NCI-H1930 (cell line): Measurements from ENCODE around the gene BEAN1.
"Not testable (repeated sequence)": the region's sequence is repeated elsewhere in the genome, so short reads cannot be mapped to it uniquely, and the experiment has no call there.

Experiments
- DNase-seq, 2 experiments: peaks; one replicate each; lab custom pipeline; 2025; lab: John Stamatoyannopoulos, UW

The BEAN1 gene

GRCh38 chr16:66486199-66486772 lies 59.2 kb downstream of the BEAN1 start:
- DNase-seq, result no peak

GRCh38 chr16:66486773-66487579 lies 59.9 kb downstream of the BEAN1 start:
- no peak for DNase-seq

DNA sequence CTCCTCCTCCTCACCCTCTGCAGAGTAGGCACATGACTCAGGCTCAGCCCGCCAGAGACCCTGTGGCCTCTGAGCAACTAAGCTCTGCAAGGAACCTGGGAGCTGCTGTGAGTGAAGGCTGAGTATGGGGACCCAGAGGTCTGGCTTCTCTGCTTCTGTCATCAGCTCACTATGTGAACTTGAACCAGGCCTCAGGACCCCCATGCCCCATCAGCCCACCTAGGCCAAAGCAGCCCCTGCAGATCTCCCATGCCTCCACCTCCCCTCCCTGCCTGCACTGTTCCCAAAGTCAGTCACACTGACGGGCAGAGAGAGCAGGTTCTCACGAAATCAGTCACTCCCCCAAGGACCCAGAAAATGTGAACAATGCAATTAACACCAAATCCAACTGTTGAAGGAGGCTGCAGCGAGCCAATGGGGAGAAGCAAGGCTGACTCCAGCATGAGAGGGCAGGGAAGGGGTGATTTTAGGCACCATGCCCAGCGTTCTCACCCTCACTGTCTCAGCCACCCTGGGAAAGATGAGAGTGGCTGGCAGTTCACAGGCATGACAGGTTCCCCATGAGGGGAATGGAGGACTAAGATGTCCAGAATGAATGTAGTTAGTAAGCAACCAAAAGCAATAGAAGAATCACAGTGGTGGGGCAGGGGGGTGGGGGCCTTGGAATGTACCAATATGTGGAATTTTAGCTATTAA lies 60.6 kb downstream of the BEAN1 start:
- no peak for DNase-seq

- no peak for DNase-seq
Observed at GRCh38 chr16:66488505-66488904, 61.4 kb downstream of the BEAN1 start.

- DNase-seq, result no peak
Observed at GRCh38 chr16:66489385-66489784, 62.3 kb downstream of the BEAN1 start.

GRCh38 chr16:66489818-66490217 lies 62.7 kb downstream of the BEAN1 start:
- no peak for DNase-seq

GRCh38 chr16:66490774-66491715 lies 64.0 kb downstream of the BEAN1 start:
- no peak for DNase-seq

DNA sequence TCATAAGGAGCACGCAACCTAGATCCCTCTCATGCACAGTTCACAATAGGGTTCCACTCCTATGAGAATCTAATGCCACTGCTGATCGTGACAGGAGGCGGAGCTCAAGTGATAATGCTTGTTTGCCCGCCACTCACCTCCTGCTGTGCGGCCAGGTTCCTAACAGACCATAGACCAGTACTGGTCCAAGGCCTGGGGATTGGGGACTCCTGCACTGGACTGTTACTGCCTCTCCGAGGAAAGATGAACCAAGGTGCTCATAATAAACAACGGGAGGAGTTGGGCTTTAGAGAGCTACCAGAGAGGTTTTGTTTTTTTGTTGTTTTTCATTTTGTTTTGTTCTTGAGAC lies 64.6 kb downstream of the BEAN1 start:
- DNase-seq, result no peak

DNA sequence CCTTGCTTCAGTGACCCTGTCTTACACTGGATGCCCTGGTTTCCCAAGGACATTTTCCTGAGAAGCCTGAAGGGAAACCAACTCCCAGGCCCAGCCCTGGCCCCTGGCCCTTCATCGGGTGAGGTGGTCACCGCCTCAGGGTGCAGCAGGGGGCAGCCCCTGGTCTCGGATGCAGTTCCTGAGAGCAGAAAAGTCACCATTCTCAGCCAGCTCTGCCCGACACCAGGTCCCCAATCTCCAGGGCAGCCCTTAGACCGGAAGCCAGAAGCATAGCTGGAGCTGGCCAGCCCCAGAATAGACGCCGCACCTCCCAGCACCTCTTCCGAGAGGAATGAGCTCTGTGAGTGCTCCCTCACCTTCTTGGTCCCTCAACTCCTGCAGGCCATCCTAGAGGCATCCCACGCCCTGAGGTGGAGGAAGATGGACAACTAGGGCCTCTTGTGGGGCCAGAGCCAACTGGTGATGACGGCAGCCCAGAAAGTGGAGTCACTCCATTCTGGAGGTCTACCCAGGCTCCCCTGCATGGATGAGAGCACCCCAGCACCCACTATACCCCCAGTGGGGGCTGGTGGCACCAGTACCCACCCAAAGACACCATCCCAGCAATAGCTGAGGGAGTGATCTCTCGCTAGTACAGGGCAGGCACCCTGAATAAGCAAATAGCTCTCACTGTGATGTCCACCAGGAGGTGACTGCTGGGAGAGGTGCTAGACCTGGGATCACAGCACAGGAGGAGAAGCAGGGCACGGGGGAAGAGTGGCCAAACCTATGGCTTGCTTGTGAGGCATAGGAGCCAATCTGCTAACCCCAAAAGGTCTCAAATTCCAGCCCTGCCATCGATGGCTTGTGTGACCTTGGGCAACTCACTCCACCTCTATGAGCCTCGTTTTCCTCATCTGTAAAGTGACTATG lies 66.7 kb downstream of the BEAN1 start:
- DNase-seq, result no peak

- DNase-seq, result no peak
Observed at GRCh38 chr16:66494916-66495315, 67.8 kb downstream of the BEAN1 start.

DNA sequence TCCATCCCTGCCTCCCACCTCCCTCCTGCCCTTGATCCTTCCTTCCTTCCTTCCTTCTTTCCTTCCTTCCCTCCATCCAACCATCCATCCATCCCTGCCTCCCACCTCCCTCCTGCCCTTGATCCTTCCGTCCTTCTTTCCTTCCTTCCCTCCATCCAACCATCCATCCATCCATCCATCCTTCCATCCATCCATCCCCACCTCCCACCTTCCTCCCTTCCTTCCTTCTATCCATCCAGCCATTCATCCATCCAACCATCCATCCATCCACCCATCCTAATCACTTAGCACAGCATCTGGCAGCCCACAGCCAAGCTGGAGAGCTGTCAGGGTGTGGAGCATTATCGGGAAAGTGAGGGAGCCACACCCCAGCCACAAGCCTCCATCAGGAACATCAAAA lies 68.3 kb downstream of the BEAN1 start:
- no peak for DNase-seq

GRCh38 chr16:66496226-66496625 lies 69.1 kb downstream of the BEAN1 start:
- not testable (repeated sequence) for DNase-seq

GRCh38 chr16:66497921-66498320 lies 70.8 kb downstream of the BEAN1 start:
- not testable (repeated sequence) for DNase-seq

GRCh38 chr16:66501563-66501962 lies 74.5 kb downstream of the BEAN1 start:
- not testable (repeated sequence) for DNase-seq

GRCh38 chr16:66502020-66502913 lies 75.2 kb downstream of the BEAN1 start:
- no peak for DNase-seq

GRCh38 chr16:66503030-66503429 lies 75.9 kb downstream of the BEAN1 start:
- no peak for DNase-seq

GRCh38 chr16:66503612-66504011 lies 76.5 kb downstream of the BEAN1 start:
- no peak for DNase-seq

DNA sequence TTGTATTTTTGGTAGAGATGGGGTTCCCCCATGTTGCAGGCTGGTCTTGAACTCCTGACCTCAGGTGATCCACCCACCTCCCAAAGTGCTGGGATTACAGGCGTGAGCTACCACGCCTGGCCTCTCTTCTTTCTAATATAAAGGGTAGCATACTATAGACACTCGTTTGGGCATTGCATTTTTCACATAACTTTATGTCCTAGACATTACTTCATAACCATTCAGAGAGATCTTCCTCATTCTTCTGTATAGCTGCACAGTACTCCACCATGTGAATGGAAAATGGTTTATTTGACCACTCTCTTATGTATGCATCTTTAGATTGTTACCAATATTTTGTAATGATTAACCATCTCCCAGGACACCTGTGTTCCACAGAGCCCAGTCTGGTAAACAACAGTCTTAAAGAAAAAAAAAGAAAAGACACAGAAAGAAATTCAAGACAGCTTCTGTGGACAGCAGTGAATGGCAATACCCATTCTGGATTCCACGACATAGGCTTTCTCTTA lies 80.7 kb downstream of the BEAN1 start:
- no peak for DNase-seq

DNA sequence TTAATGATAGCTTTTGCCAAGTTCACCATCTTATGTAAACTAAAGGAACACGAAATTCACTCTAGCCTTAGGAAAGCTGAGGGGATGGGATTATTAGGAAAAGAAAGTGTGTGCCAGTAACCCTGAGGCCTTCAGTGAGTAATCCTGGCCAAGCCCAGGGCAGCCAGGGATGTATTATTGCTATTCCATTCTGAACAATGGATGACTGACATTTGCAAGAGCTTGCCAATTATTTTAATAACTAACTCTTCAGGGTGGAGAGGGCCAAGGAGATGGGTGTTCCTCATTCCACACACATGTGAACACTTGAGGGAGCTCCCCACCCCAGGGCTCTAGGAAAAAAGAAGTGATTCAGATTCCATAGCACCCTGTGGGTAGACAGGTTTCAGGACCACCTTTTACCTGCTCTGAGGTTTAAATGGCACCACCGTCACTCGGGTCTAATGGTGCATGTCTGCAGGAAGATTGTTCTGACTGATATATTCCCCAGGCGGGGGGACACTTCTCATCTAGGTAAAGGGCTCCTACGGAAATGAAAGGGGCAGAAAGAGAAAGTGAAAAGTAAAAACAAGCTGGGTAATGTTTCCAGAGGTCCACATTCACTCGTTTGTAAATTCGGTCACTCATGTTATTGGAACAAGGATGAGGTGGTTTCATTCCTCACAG lies 81.3 kb downstream of the BEAN1 start:
- DNase-seq, result no peak
